GM10847 (cell line): Measurements from ENCODE around the gene ACTA2.

Experiments used
- POLR2A ChIP-seq: IDR thresholded peaks from 2 replicates; pipeline ENCODE4 v1.6.1; 2011; ENCODE audit not compliant: insufficient read length; ENCODE audit errors: extremely low read depth

Gene ACTA2

GRCh38 chr10:88952647-88953111 lies at the start of gene ACTA2:
Gene ACTA2, minus strand, starts transcription at chr10:88952773. Its CDS starts 3,843 bp downstream, at chr10:88948930.
- no peak for TF ChIP-seq POLR2A

GRCh38 chr10:89001729-89002072 lies 49.1 kb upstream of the ACTA2 start:
- TF ChIP-seq POLR2A: no peak

- no peak for TF ChIP-seq POLR2A
Measured at GRCh38 chr10:89001024-89001728, 48.6 kb upstream of the ACTA2 start.

GRCh38 chr10:88999625-89000024 lies 47.1 kb upstream of the ACTA2 start:
- TF ChIP-seq POLR2A: no peak

GRCh38 chr10:88996927-88997326 lies 44.4 kb upstream of the ACTA2 start:
- TF ChIP-seq POLR2A: no peak

- TF ChIP-seq POLR2A: no peak
Measured at GRCh38 chr10:88995156-88995876, 42.7 kb upstream of the ACTA2 start.

- TF ChIP-seq POLR2A: no peak
Measured at GRCh38 chr10:88994019-88994418, 41.4 kb upstream of the ACTA2 start.

- TF ChIP-seq POLR2A: no peak
Measured at GRCh38 chr10:88992921-88993524, 40.5 kb upstream of the ACTA2 start.

GRCh38 chr10:88991899-88992320 lies 39.3 kb upstream of the ACTA2 start:
- no peak for TF ChIP-seq POLR2A

GRCh38 chr10:88991161-88991898 lies 38.8 kb upstream of the ACTA2 start:
- TF ChIP-seq POLR2A: peak; percentile 31

- TF ChIP-seq POLR2A: peak; percentile 71
Measured at GRCh38 chr10:88990384-88991160, 38.0 kb upstream of the ACTA2 start, which contains the start of gene FAS. Gene FAS, plus strand, starts transcription at chr10:88990798. Its CDS starts 79 bp downstream, at chr10:88990877.

GRCh38 chr10:88989824-88990383 lies 37.3 kb upstream of the ACTA2 start:
- TF ChIP-seq POLR2A: no peak

- no peak for TF ChIP-seq POLR2A
Measured at GRCh38 chr10:88989423-88989822, 36.9 kb upstream of the ACTA2 start.

- TF ChIP-seq POLR2A: no peak
Measured at GRCh38 chr10:88987840-88988239, 35.3 kb upstream of the ACTA2 start.
